ENCODE measurements around the gene RTL10. TPM values are rescaled to one million over a fixed set of nuclear protein-coding genes. Genes with fewer than 3 reads are reported as not detected.
"Not testable (repeated sequence)": the region's sequence is repeated elsewhere in the genome, so short reads cannot be mapped to it uniquely, and the experiment has no call there.

The RTL10 gene
- total RNA-seq, 4 donors from 2014 or later = 3.5 to 12.8 (median 5.0) TPM

GRCh38 chr22:19832476-19833108 is 22.1 kb downstream of the RTL10 start:
- in situ Hi-C loops (cut with MboI; ENCODE audit: low sequenced_read_pairs in 4 of 4) (no loop called here), intact Hi-C loops (cut with DNase I; ENCODE audit: low total_unique reads) (no loop called here)
- DNase-seq = no peak
- Histone ChIP-seq H3K36me3 (no peaks in the 10 kb centered on the region), H3K9me3 (no peaks in the 10 kb centered on the region), H3K4me3 (no peak overlapping the region), H3K4me1 (no peaks in the 10 kb centered on the region), H3K27ac (no peak overlapping the region), H3K27me3 (no peaks in the 10 kb centered on the region)
- TF ChIP-seq POLR2A (IDR thresholded peaks at IDR 0.05) (no peak), CTCF (IDR thresholded peaks at IDR 0.05 in 4 of 5, conservative IDR thresholded peaks at IDR 0.05 in 1 of 5) (no peak)
- no peak for ATAC-seq

- H3K4me1 ChIP-seq; H3K9me3 ChIP-seq; H3K27me3 ChIP-seq; DNase-seq; H3K36me3 ChIP-seq; ATAC-seq; in situ Hi-C loops (cut with MboI; ENCODE audit: low sequenced_read_pairs in 4 of 4); intact Hi-C loops (cut with DNase I; ENCODE audit: low total_unique reads); H3K27ac ChIP-seq; H3K4me3 ChIP-seq: not testable (repeated sequence)
These were observed 22.7 kb downstream of the RTL10 start for GRCh38 chr22:19831979-19832378.

- H3K4me3 ChIP-seq = no peak overlapping the region
- peaks cover 2 to 9% of the 10 kb centered on the region in 2 donors for H3K4me1 ChIP-seq
- H3K27me3 ChIP-seq = no peaks in the 10 kb centered on the region
- DNase-seq (no peak), ATAC-seq (no peak)
- in situ Hi-C loops (cut with MboI; ENCODE audit: low sequenced_read_pairs in 4 of 4) = no loop called here
- H3K27ac ChIP-seq = no peak overlapping the region
- intact Hi-C loops (cut with DNase I; ENCODE audit: low total_unique reads) = no loop called here
- no peaks in the 10 kb centered on the region for H3K36me3 ChIP-seq
- TF ChIP-seq POLR2A (IDR thresholded peaks at IDR 0.05) = no peak
- TF ChIP-seq CTCF (IDR thresholded peaks at IDR 0.05 in 4 of 5, conservative IDR thresholded peaks at IDR 0.05 in 1 of 5) = no peak
- no peaks in the 10 kb centered on the region for H3K9me3 ChIP-seq
These were observed 23.7 kb downstream of the RTL10 start for GRCh38 chr22:19831016-19831415.

GRCh38 chr22:19828035-19828401 is 26.7 kb downstream of the RTL10 start:
- no peak for ATAC-seq
- in situ Hi-C loops (cut with MboI; ENCODE audit: low sequenced_read_pairs in 4 of 4) = no loop called here

More at GRCh38 chr22:19828035-19828401, 26.7 kb downstream of the RTL10 start:
- TF ChIP-seq CTCF (IDR thresholded peaks at IDR 0.05 in 4 of 5, conservative IDR thresholded peaks at IDR 0.05 in 1 of 5) = no peak
- TF ChIP-seq POLR2A (IDR thresholded peaks at IDR 0.05) = no peak
- no peak overlapping the region for H3K4me3 ChIP-seq
- no peak for DNase-seq
- H3K27me3 ChIP-seq = no peaks in the 10 kb centered on the region
- peaks cover 6 to 11% of the 10 kb centered on the region in 2 donors for H3K4me1 ChIP-seq
- no peaks in the 10 kb centered on the region for H3K9me3 ChIP-seq
- H3K36me3 ChIP-seq = no peaks in the 10 kb centered on the region
- intact Hi-C loops (cut with DNase I; ENCODE audit: low total_unique reads) = no loop called here
- no peak overlapping the region for H3K27ac ChIP-seq

Measured in gastrocnemius medialis (tissue), 4 donors.